GM06990 (cell line): ENCODE measurements around the gene SRRM1.

ENCODE experiments used
- DNase-seq: peaks from one replicate; pipeline ENCODE4 v3.0.0-alpha.2; 2011; ENCODE audit not compliant: insufficient read length; ENCODE audit errors: extremely low read depth
- H3K27me3 ChIP-seq: replicated peaks from 2 replicates; pipeline ENCODE4 v1.6.0; 2011; ENCODE audit warnings: low read length; ENCODE audit not compliant: control insufficient read depth, insufficient read depth
- H3K36me3 ChIP-seq: 2 replicates; pipeline ENCODE4 v1.5.1; 2011; ENCODE audit warnings: low read length; ENCODE audit not compliant: control insufficient read depth, insufficient read depth
- H3K4me3 ChIP-seq: replicated peaks from 2 replicates; pipeline ENCODE4 v1.5.1; 2011; ENCODE audit warnings: low read depth, mild to moderate bottlenecking, control low read depth, low read length
- CTCF ChIP-seq: IDR thresholded peaks from 2 replicates; pipeline ENCODE4 v1.5.1; 2011; ENCODE audit warnings: low read length, control low read depth, mild to moderate bottlenecking, inconsistent platforms; ENCODE audit not compliant: insufficient read depth, poor library complexity, severe bottlenecking

Gene SRRM1

GRCh38 chr1:24642481-24643362, at the start of gene SRRM1:
TSS of gene SRRM1 (plus strand) at chr1:24643302. CDS start at chr1:24643327, 25 bp downstream.
- H3K4me3 ChIP-seq: peak within 1 kb of the TSS; percentile 95
- DNase-seq: peak; percentile 100
- H3K27me3 ChIP-seq: no peaks in the 10 kb centered on the region
- no peaks in the 10 kb centered on the region for H3K36me3 ChIP-seq
- TF ChIP-seq CTCF: peak; percentile 26

GRCh38 chr1:24594328-24594598, 48.8 kb upstream of the SRRM1 start:
- DNase-seq: no peak
- no peak overlapping the region for H3K4me3 ChIP-seq
- TF ChIP-seq CTCF: no peak
- H3K27me3 ChIP-seq: no peaks in the 10 kb centered on the region
- H3K36me3 ChIP-seq: no peaks in the 10 kb centered on the region

- H3K36me3 ChIP-seq: no peaks in the 10 kb centered on the region
- TF ChIP-seq CTCF: no peak
- H3K4me3 ChIP-seq: no peak overlapping the region
- H3K27me3 ChIP-seq: no peaks in the 10 kb centered on the region
- DNase-seq: no peak
Measured at GRCh38 chr1:24596401-24596880, 46.7 kb upstream of the SRRM1 start.

- TF ChIP-seq CTCF: no peak
- Histone ChIP-seq H3K4me3 (no peak overlapping the region), H3K36me3 (no peaks in the 10 kb centered on the region), H3K27me3 (no peaks in the 10 kb centered on the region)
- DNase-seq: no peak
Measured at GRCh38 chr1:24599265-24599664, 43.8 kb upstream of the SRRM1 start.

GRCh38 chr1:24600551-24600950, 42.6 kb upstream of the SRRM1 start:
- no peak for TF ChIP-seq CTCF
- no peak for DNase-seq
- Histone ChIP-seq H3K4me3 (no peak overlapping the region), H3K27me3 (peaks cover 1% of the 10 kb centered on the region; the same call in 1 of the 2 replicates), H3K36me3 (no peaks in the 10 kb centered on the region)
